ENCODE results near the gene PRKAB1. TPM values are rescaled to one million over a fixed set of nuclear protein-coding genes. Genes with fewer than 3 reads are reported as not detected.
A peak's percentile ranks its signal among the peaks of the same experiment; 100 is the strongest.

Gene PRKAB1
- total and polyA plus RNA-seq, 8 donors: 31.8 to 88.3 (median 80.9) TPM

DNA sequence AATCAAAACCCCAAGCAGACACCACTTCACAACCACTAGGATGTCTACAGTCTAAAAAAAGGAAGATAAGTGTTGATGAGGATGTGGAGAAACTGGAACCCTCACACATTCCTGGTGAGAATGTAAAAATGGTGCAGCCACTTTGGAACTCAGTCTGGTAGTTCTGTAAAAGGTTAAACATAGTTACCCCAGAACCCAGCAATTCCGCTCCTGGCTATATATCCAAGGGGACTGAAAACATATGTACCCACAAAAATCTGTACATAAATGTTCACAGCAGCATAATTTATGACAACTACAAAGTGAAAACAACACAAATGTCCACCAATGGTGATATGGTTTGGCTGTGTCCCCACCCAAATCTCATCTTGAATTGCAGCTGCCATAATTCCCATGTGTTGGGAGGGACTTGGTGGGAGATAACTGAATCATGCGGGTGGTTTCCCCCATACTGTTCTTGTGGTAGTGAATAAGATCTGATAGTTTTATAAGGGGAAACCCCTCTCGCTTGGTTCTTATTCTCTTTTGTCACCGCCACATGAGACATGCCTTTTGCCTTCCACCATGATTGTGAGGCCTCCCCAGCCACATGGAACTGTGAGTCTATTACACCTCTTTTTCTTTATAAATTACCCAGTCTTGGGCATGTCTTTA, 46.8 kb downstream of the PRKAB1 start:
- intact Hi-C loops (cut with DNase I): loop anchor here in 1 of 2 donors (10.0 kb wide), 1 partner anchor 60 kb away; no protein-coding TSS in a partner anchor

DNA sequence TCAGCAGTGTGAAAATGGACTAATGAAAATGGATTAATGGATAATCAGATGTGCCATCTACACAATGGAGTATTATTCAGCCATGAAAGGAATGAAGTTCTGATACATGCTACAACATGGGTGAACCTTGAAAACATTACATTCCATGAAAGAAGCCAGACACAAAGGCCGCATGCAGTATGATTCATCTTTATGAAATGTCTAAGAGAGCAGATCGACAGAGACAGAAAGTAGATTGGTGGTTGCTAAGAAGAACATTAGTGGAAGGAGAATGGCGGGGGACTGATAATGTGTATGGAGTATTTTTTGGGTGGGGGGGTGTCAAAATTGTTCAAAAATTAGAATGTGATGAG, 47.3 kb downstream of the PRKAB1 start:
- TF ChIP-seq, protein P1, sequence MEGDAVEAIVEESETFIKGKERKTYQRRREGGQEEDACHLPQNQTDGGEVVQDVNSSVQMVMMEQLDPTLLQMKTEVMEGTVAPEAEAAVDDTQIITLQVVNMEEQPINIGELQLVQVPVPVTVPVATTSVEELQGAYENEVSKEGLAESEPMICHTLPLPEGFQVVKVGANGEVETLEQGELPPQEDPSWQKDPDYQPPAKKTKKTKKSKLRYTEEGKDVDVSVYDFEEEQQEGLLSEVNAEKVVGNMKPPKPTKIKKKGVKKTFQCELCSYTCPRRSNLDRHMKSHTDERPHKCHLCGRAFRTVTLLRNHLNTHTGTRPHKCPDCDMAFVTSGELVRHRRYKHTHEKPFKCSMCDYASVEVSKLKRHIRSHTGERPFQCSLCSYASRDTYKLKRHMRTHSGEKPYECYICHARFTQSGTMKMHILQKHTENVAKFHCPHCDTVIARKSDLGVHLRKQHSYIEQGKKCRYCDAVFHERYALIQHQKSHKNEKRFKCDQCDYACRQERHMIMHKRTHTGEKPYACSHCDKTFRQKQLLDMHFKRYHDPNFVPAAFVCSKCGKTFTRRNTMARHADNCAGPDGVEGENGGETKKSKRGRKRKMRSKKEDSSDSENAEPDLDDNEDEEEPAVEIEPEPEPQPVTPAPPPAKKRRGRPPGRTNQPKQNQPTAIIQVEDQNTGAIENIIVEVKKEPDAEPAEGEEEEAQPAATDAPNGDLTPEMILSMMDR (IDR thresholded peaks at IDR 0.05): no peak
- intact Hi-C loops (cut with DNase I): loop anchor here in 1 of 2 donors (10.0 kb wide), 1 partner anchor 60 kb away; no protein-coding TSS in a partner anchor
- peaks cover 7 to 12% of the 10 kb centered on the region in 2 donors for H3K4me1 ChIP-seq
- H3K9me3 ChIP-seq: no peaks in the 10 kb centered on the region
- H3K27me3 ChIP-seq: no peaks in the 10 kb centered on the region
- peaks cover 0 to 30% of the 10 kb centered on the region in 2 donors for H3K36me3 ChIP-seq
- no peak for ATAC-seq
- DNase-seq: no peak
- H3K27ac ChIP-seq: peak overlapping the region in 1 of 2 donors; percentile 71
- H3K4me3 ChIP-seq: no peak overlapping the region

More for the DNA sequence above, 46.8 kb downstream of the PRKAB1 start:
- Histone ChIP-seq H3K9me3 (no peaks in the 10 kb centered on the region), H3K4me1 (peaks cover 7 to 12% of the 10 kb centered on the region in 2 donors), H3K27ac (no peak overlapping the region), H3K36me3 (peaks cover 0 to 30% of the 10 kb centered on the region in 2 donors), H3K4me3 (no peak overlapping the region), H3K27me3 (no peaks in the 10 kb centered on the region)
- no peak for DNase-seq
- TF ChIP-seq, protein P1 (IDR thresholded peaks at IDR 0.05): no peak
- no peak for ATAC-seq

DNA sequence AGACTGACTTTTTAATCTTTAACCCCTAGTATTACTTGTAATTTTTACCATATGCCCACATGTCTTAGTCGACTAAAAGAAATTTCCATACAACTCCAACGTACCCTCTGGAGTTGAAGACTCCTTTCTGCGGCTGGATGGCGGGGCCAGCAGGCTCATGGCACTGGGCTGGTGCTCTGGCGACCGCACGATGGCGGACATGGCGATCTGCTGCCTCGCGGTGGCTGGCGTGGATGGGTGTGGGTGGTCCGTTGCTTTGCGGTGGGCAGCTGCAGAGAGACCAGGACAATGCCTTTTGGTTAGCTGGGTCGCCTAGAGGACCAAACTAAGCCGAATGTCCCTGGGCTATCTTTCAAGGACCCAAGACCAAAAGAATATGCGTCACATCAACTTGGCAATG, 50.2 kb downstream of the PRKAB1 start:
- H3K27me3 ChIP-seq: no peaks in the 10 kb centered on the region
- no peak for DNase-seq
- H3K9me3 ChIP-seq: no peaks in the 10 kb centered on the region
- H3K27ac ChIP-seq: no peak overlapping the region
- H3K4me3 ChIP-seq: no peak overlapping the region
- TF ChIP-seq, protein P1 (IDR thresholded peaks at IDR 0.05): no peak
- peaks cover 0 to 18% of the 10 kb centered on the region in 2 donors for H3K36me3 ChIP-seq
- intact Hi-C loops (cut with DNase I): loop anchor here in 1 of 2 donors (10.0 kb wide), 1 partner anchor 57 kb away; no protein-coding TSS in a partner anchor
- ATAC-seq: no peak
- peaks cover 7 to 10% of the 10 kb centered on the region in 2 donors for H3K4me1 ChIP-seq

DNA sequence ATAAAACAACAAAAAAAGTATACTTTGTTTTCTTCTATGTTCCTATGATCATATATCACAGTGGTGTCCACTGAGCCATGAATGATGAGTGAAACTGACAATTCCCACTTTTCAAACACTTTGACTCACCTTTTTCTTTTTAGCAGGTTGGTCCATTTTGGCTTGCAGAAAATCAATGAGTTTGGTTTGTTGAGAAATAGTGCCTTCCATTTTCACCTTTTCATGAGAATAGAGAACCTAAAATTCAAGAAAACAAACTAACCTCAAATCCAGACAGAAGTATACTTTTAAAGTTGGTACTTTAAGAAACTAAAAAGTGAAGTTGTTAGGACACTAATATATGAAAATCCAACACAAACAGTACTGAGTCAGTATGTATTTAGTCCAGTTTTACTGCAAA, 52.4 kb downstream of the PRKAB1 start:
- H3K4me1 ChIP-seq: peaks cover 4 to 7% of the 10 kb centered on the region in 2 donors
- intact Hi-C loops (cut with DNase I): no loop called here
- H3K9me3 ChIP-seq: no peaks in the 10 kb centered on the region
- no peak for ATAC-seq
- no peak overlapping the region for H3K4me3 ChIP-seq
- TF ChIP-seq, protein P1 (IDR thresholded peaks at IDR 0.05): no peak
- no peak for DNase-seq
- H3K27me3 ChIP-seq: no peaks in the 10 kb centered on the region
- peaks cover 0 to 9% of the 10 kb centered on the region in 2 donors for H3K36me3 ChIP-seq
- H3K27ac ChIP-seq: no peak overlapping the region

DNA sequence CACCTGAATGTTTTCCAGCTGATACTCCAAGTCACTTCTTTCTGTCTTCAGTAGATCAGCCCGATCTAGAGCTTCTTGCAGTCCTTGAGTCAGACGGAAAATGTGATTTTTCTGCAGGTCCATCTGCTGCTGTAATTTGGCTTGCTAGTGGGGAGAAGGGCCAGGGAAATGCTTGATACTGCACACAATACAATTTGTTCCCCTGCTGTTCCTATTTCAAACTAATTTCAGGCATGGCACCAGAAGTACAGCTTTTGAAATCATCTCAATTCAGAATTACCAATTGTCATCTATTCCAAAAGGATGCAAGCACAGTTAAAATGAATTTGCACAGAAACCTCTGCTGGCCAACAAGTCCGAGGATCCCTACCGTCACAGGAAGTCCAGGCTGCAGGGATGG, 53.4 kb downstream of the PRKAB1 start:
- Histone ChIP-seq H3K27me3 (no peaks in the 10 kb centered on the region), H3K36me3 (peaks cover 0 to 9% of the 10 kb centered on the region in 2 donors), H3K4me1 (no peaks in the 10 kb centered on the region), H3K9me3 (no peaks in the 10 kb centered on the region), H3K27ac (no peak overlapping the region), H3K4me3 (no peak overlapping the region)
- TF ChIP-seq, protein P1 (IDR thresholded peaks at IDR 0.05): no peak
- intact Hi-C loops (cut with DNase I): no loop called here
- no peak for ATAC-seq
- DNase-seq: no peak

All from left lung (tissue), 10 donors.